ENCODE measurements around the gene AVEN. TPM values are rescaled to one million over a fixed set of nuclear protein-coding genes. Genes with fewer than 3 reads are reported as not detected.
A peak's percentile ranks its signal among the peaks of the same experiment; 100 is the strongest.

The AVEN gene
- total and polyA plus RNA-seq, 2 experiments from 2014 or later = 18.2 to 27.0 TPM

DNA sequence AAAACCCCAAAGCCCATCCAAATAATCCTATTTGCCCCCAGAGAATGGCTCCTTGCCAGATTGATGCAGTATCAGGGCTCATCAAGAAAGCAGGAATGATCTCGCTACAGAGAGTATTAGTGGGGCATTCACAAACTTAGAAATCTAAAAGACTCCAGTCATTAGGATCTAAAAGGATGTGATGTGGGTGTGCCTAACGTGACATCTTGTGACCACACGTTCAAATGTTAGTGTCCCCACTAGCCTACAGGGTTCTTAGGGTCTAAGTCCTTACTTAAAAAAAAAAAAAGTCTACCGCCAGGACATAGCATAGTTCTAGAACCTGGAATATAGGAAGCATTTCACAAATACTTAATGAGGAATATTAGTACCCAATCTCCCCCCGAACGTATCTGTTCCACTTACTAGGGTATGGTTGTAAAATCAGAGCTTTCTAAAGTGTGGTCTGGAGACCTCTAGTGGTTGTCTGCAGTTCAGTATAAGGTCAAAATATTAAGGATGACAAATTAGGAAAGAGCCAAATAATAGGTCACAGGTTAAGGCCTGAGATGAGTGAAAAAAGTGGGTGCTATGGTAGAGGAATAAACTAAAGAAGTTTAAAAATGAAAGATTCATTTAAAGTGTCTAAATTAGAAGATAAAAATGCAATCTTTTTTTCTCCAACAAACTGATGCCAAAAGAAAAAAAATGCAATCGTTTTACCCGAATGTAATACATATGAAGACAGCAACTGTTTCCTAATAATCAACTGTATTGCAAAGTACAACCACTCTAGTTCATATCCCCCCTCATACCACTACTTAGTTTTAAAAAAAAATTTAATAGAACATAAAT, 75.0 kb downstream of the AVEN start:
- in situ Hi-C loops (cut with MboI) = loop anchor here (25.0 kb wide), 2 partner anchors 202 to 727 kb away; no protein-coding TSS in a partner anchor
- no peak overlapping the region for H3K9ac ChIP-seq
- no peak overlapping the region for H2AFZ ChIP-seq
- H3K27ac ChIP-seq = no peak overlapping the region
- 50 to 52% methylated on average over 8 of the region's 8 CpGs for WGBS, 2 experiments (ENCODE audit: low coverage in 1 of 2, low lambda C conversion rate in 2 of 2, missing lambda C conversion rate in 2 of 2)
- H3K27me3 ChIP-seq (replicated peaks; ENCODE audit: insufficient read depth) = no peaks in the 10 kb centered on the region
- TF ChIP-seq EZH2 (IDR thresholded peaks at IDR 0.05; ENCODE audit: insufficient read depth, poor library complexity, severe bottlenecking) (no peak), EZH2phosphoT487 (IDR thresholded peaks at IDR 0.05; ENCODE audit: insufficient read depth, low read depth) (no peak)
- no peaks in the 10 kb centered on the region for H3K36me3 ChIP-seq (ENCODE audit: low read depth)
- H3K4me2 ChIP-seq (ENCODE audit: unreplicated experiment) = no peak overlapping the region
- DNase-seq = peak; percentile 60
- H3K4me1 ChIP-seq (ENCODE audit: insufficient read depth) = peaks cover 10% of the 10 kb centered on the region
- H3F3A ChIP-seq (ENCODE audit: insufficient read depth) = peaks cover 6% of the 10 kb centered on the region; the same call in 1 of the 2 replicates
- H3K79me2 ChIP-seq (ENCODE audit: insufficient read depth) = no peaks in the 10 kb centered on the region
- no peaks in the 10 kb centered on the region for H3K9me3 ChIP-seq (ENCODE audit: low read depth)
- no peaks in the 10 kb centered on the region for H4K20me1 ChIP-seq (ENCODE audit: insufficient read depth)
- no peak overlapping the region for H3K4me3 ChIP-seq
- no peaks in the 10 kb centered on the region for H3K9me2 ChIP-seq (ENCODE audit: insufficient read depth)

GRCh38 chr15:33960549-33960935, 78.5 kb downstream of the AVEN start:
- in situ Hi-C loops (cut with MboI) = loop anchor here (25.0 kb wide), 2 partner anchors 198 to 723 kb away; no protein-coding TSS in a partner anchor
- Histone ChIP-seq H3K27me3 (replicated peaks; ENCODE audit: insufficient read depth) (no peaks in the 10 kb centered on the region), H3K27ac (no peak overlapping the region), H3K9ac (no peak overlapping the region), H3K4me2 (ENCODE audit: unreplicated experiment) (no peak overlapping the region), H3K9me2 (ENCODE audit: insufficient read depth) (no peaks in the 10 kb centered on the region), H3K4me1 (ENCODE audit: insufficient read depth) (peaks cover 10% of the 10 kb centered on the region), H3K9me3 (ENCODE audit: low read depth) (no peaks in the 10 kb centered on the region), H3F3A (ENCODE audit: insufficient read depth) (peaks cover 6% of the 10 kb centered on the region; the same call in 1 of the 2 replicates), H3K36me3 (ENCODE audit: low read depth) (no peaks in the 10 kb centered on the region), H2AFZ (no peak overlapping the region), H4K20me1 (ENCODE audit: insufficient read depth) (no peaks in the 10 kb centered on the region; the same call in 1 of the 2 replicates), H3K79me2 (ENCODE audit: insufficient read depth) (no peaks in the 10 kb centered on the region), H3K4me3 (no peak overlapping the region)
- TF ChIP-seq EZH2phosphoT487 (IDR thresholded peaks at IDR 0.05; ENCODE audit: insufficient read depth, low read depth) (no peak), EZH2 (IDR thresholded peaks at IDR 0.05; ENCODE audit: insufficient read depth, poor library complexity, severe bottlenecking) (no peak)
- DNase-seq = no peak
- 75 to 88% methylated on average over 3 of the region's 3 CpGs for WGBS, 2 experiments (ENCODE audit: low coverage in 1 of 2, low lambda C conversion rate in 2 of 2, missing lambda C conversion rate in 2 of 2)

DNA sequence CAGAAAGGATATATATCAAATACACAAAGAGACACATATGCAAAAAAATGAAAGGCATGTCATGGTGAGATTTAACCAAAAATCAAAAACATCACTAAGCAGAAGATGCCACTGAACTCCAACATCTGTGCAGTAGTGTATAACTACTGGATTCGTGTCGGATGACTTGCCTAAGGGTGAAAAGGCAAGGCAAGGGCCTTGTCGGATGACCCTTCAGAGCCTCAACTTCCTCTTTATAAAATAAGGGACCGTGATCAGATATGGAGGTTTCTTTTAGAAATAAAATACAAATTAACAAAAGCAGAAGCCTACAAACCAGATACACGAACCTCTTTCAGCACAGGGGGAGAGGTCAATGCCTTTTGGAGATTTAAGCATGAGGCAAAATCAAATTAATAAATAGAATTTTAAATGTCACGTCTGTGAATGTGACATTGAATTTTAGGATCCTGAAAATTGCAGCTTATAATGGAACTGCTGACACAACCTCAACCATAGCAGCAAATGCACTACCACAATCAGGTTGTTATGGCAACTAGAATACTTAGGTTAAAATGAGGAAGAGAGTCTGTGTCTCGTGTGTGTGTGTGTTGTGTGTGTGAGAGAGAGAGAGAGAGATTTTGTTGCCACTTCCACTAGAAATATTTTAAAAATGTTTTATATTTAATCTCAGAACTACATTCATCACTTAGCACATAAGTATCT, 79.0 kb downstream of the AVEN start:
- TF ChIP-seq EZH2phosphoT487 (IDR thresholded peaks at IDR 0.05; ENCODE audit: insufficient read depth, low read depth) (no peak), EZH2 (IDR thresholded peaks at IDR 0.05; ENCODE audit: insufficient read depth, poor library complexity, severe bottlenecking) (no peak)
- no peaks in the 10 kb centered on the region for H3K36me3 ChIP-seq (ENCODE audit: low read depth)
- in situ Hi-C loops (cut with MboI) = loop anchor here (25.0 kb wide), 2 partner anchors 198 to 723 kb away; no protein-coding TSS in a partner anchor
- H3K27ac ChIP-seq = no peak overlapping the region
- DNase-seq = no peak
- 86 to 87% methylated on average over 7 of the region's 7 CpGs for WGBS, 2 experiments (ENCODE audit: low coverage in 1 of 2, low lambda C conversion rate in 2 of 2, missing lambda C conversion rate in 2 of 2)
- H3K79me2 ChIP-seq (ENCODE audit: insufficient read depth) = 0 out of 2 replicates have a peak, but pooled peaks cover under 1% of the 10 kb centered on the region
- no peaks in the 10 kb centered on the region for H3K9me3 ChIP-seq (ENCODE audit: low read depth)
- H3K27me3 ChIP-seq (replicated peaks; ENCODE audit: insufficient read depth) = no peaks in the 10 kb centered on the region
- H2AFZ ChIP-seq = no peak overlapping the region
- H3K4me3 ChIP-seq = no peak overlapping the region
- H3K9me2 ChIP-seq (ENCODE audit: insufficient read depth) = no peaks in the 10 kb centered on the region
- H3K4me2 ChIP-seq (ENCODE audit: unreplicated experiment) = no peak overlapping the region
- H4K20me1 ChIP-seq (ENCODE audit: insufficient read depth) = no peaks in the 10 kb centered on the region; the same call in 1 of the 2 replicates
- H3K4me1 ChIP-seq (ENCODE audit: insufficient read depth) = peaks cover 8% of the 10 kb centered on the region
- no peak overlapping the region for H3K9ac ChIP-seq
- H3F3A ChIP-seq (ENCODE audit: insufficient read depth) = peaks cover 4% of the 10 kb centered on the region; the same call in 1 of the 2 replicates

DNA sequence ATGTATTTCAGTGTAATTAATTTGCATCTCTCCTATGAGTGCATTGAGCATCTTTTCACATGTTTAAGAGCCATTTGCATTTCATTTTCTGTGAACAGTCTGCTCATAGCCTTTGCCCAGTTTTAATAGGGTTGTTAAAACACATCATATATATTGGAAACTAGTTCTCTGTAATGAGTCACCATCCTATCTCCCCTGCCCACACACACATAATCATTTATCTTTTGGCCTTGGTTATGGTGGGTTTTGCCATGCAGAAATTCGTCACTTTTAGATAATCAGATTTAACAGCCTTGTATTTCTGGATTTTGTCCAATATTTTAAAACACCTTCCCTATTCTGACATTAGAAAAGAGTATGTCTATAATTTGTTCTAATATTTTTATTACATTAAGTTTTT, 82.6 kb downstream of the AVEN start:
- Histone ChIP-seq H3K36me3 (ENCODE audit: low read depth) (no peaks in the 10 kb centered on the region), H4K20me1 (ENCODE audit: insufficient read depth) (peaks cover 5% of the 10 kb centered on the region; the same call in 1 of the 2 replicates), H3K9me2 (ENCODE audit: insufficient read depth) (no peaks in the 10 kb centered on the region), H3K27ac (no peak overlapping the region), H3K4me1 (ENCODE audit: insufficient read depth) (no peaks in the 10 kb centered on the region), H3K4me3 (no peak overlapping the region), H3F3A (ENCODE audit: insufficient read depth) (no peaks in the 10 kb centered on the region), H3K9me3 (ENCODE audit: low read depth) (no peaks in the 10 kb centered on the region), H3K79me2 (ENCODE audit: insufficient read depth) (peaks cover 14% of the 10 kb centered on the region), H2AFZ (no peak overlapping the region), H3K4me2 (ENCODE audit: unreplicated experiment) (no peak overlapping the region), H3K9ac (no peak overlapping the region), H3K27me3 (replicated peaks; ENCODE audit: insufficient read depth) (no peaks in the 10 kb centered on the region)
- in situ Hi-C loops (cut with MboI) = loop anchor here (25.0 kb wide), 2 partner anchors 194 to 719 kb away; no protein-coding TSS in a partner anchor
- 50 to 59% methylated on average over 1 of the region's 1 CpG for WGBS, 2 experiments (ENCODE audit: low coverage in 1 of 2, low lambda C conversion rate in 2 of 2, missing lambda C conversion rate in 2 of 2)
- no peak for DNase-seq
- TF ChIP-seq EZH2phosphoT487 (IDR thresholded peaks at IDR 0.05; ENCODE audit: insufficient read depth, low read depth) = no peak
- TF ChIP-seq EZH2 (IDR thresholded peaks at IDR 0.05; ENCODE audit: insufficient read depth, poor library complexity, severe bottlenecking) = no peak

Measured in GM23248 (cell line).